ENCODE results near the gene HYLS1. TPM values are rescaled to one million over a fixed set of nuclear protein-coding genes. Genes with fewer than 3 reads are reported as not detected.

HYLS1 gene
- total RNA-seq, 6 experiments from 2014 or later = 5.7 to 13.5 (median 12.7) TPM

DNA sequence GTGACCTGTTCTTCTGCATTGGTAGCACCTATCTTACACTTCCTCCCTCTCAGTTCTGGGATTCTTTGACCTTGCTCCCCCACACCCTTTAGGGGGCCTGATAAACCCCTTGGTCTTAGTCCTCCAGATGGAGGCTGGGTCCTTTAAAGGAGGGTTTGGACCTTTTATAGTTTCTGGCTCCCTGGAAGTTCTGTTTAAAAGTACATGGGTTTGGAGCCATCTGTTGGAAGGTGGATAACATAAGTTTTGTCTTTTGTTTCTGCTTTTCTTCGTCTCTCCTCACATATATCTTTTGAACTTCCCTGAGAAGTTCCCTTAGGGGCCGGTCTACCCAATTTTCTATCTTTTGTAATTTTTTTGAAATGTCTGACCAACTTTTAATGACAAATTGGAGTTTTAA lies 17.9 kb upstream of the HYLS1 start:
- TF ChIP-seq, protein P1, sequence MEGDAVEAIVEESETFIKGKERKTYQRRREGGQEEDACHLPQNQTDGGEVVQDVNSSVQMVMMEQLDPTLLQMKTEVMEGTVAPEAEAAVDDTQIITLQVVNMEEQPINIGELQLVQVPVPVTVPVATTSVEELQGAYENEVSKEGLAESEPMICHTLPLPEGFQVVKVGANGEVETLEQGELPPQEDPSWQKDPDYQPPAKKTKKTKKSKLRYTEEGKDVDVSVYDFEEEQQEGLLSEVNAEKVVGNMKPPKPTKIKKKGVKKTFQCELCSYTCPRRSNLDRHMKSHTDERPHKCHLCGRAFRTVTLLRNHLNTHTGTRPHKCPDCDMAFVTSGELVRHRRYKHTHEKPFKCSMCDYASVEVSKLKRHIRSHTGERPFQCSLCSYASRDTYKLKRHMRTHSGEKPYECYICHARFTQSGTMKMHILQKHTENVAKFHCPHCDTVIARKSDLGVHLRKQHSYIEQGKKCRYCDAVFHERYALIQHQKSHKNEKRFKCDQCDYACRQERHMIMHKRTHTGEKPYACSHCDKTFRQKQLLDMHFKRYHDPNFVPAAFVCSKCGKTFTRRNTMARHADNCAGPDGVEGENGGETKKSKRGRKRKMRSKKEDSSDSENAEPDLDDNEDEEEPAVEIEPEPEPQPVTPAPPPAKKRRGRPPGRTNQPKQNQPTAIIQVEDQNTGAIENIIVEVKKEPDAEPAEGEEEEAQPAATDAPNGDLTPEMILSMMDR (IDR thresholded peaks at IDR 0.05) = peak; percentile 32; the same call in 1 of the 2 replicates
- Mint-ChIP-seq H3K27me3 (ENCODE audit: insufficient read depth) (peaks cover 1% of the 10 kb centered on the region; the same call in 1 of the 2 replicates), H3K4me3 (no peak overlapping the region), H3K4me1 (ENCODE audit: low read depth) (no peaks in the 10 kb centered on the region), H3K9me3 (peaks cover 15% of the 10 kb centered on the region; the same call in 1 of the 2 replicates), H3K27ac (no peak overlapping the region), H3K36me3 (ENCODE audit: low read depth) (no peaks in the 10 kb centered on the region)
- DNase-seq = no peak

DNA sequence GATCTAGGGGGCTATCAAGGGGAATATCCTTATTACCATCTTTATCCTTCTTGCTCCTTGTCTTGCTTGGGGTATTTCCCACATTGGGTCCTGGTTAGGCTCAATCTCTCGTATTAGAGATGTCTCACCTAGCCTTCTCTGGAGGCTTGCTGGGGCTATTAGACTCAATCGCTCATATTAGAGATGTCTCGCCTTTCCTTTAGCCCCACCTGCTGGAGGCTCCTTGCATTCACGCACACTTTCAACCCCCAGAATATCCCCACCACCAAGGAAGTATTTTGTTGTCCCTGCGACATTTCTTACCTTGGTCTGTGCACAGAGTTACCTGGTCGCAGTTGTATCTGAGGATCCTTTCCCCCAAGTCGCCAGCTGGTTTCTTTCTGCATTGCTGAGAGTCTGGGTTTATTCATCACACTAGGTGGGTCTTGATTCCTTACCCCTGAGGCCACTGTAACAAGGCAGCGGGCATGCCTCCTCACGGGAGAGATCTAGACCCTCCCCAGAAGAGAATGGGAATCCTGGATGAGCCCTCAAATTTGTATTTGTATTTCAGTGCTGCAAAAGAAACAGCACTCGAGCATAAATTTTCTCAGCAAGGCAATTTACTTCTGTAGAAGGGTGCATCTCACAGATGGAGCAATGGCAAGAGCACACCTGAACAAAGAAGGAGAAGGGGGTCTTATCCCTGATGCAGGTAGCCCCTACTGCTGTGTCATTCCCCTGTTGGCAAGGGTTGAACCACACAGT lies 15.9 kb upstream of the HYLS1 start:
- TF ChIP-seq, protein P1 (IDR thresholded peaks at IDR 0.05) = peak; percentile 76
- Mint-ChIP-seq H3K27ac (no peak overlapping the region), H3K36me3 (ENCODE audit: low read depth) (no peaks in the 10 kb centered on the region), H3K27me3 (ENCODE audit: insufficient read depth) (peaks cover 1% of the 10 kb centered on the region; the same call in 1 of the 2 replicates), H3K4me1 (ENCODE audit: low read depth) (no peaks in the 10 kb centered on the region), H3K4me3 (no peak overlapping the region), H3K9me3 (peaks cover 10% of the 10 kb centered on the region; the same call in 1 of the 2 replicates)
- DNase-seq = peak; percentile 16

DNA sequence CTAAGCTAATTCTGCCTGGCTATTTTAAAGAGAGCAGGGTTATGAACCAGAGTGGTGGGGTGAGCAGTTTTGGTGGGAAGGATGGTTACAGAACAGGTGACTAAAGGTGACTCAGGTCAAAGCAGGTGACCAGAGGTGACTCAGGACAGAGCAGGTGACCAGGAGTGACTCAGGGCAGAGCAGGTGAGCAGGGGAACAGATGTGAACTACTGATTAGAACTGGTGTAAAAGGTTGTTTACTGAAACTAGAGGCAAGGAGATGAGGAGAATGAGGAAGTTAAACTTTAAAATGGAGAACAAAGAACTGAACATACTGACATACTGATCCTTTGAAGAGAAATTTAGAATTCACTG lies 15.4 kb upstream of the HYLS1 start:
- no peaks in the 10 kb centered on the region for H3K36me3 Mint-ChIP-seq (ENCODE audit: low read depth)
- H3K27me3 Mint-ChIP-seq (ENCODE audit: insufficient read depth) = peaks cover 1% of the 10 kb centered on the region; the same call in 1 of the 2 replicates
- no peak overlapping the region for H3K27ac Mint-ChIP-seq
- DNase-seq = no peak
- H3K4me3 Mint-ChIP-seq = no peak overlapping the region
- no peaks in the 10 kb centered on the region for H3K4me1 Mint-ChIP-seq (ENCODE audit: low read depth)
- H3K9me3 Mint-ChIP-seq = peaks cover 10% of the 10 kb centered on the region; the same call in 1 of the 2 replicates
- TF ChIP-seq, protein P1 (IDR thresholded peaks at IDR 0.05) = no peak

DNA sequence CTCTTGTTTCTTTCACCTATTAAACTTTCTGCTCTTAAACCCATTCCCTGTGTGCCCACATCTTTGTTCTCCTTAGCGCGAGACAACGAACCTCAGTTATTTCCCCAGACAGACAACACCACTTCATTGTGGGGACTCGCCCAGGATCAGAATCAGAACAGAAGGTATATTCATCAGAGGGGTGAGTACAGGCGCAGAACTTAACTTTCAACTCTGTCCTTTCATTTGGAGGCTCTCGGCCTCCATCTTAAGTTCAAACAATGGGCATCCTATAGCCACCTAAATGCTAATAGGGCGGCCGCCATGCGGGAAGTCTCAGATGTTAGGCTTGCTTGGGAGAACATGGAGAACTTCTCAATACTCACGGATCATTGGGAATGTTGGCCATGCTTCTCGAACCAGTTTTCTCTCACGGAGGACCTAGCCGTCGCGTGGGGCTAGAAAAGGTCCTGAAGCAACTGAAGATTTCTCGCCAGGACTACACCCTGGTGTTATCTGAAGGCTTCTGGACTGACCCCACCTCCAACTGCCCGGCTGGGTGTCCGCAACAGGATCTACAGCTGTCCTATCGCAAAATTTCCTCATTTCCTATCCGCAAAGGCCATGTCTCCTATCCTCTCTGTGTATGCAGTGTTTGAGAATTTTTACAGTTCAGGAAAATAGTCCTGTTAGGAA lies 13.4 kb upstream of the HYLS1 start:
- no peaks in the 10 kb centered on the region for H3K4me1 Mint-ChIP-seq (ENCODE audit: low read depth)
- H3K4me3 Mint-ChIP-seq = no peak overlapping the region; the same call in 1 of the 2 replicates
- no peak for DNase-seq
- H3K27ac Mint-ChIP-seq = no peak overlapping the region
- peaks cover 10% of the 10 kb centered on the region; the same call in 1 of the 2 replicates for H3K9me3 Mint-ChIP-seq
- H3K27me3 Mint-ChIP-seq (ENCODE audit: insufficient read depth) = peaks cover 1% of the 10 kb centered on the region; the same call in 1 of the 2 replicates
- H3K36me3 Mint-ChIP-seq (ENCODE audit: low read depth) = no peaks in the 10 kb centered on the region
- TF ChIP-seq, protein P1 (IDR thresholded peaks at IDR 0.05) = no peak

DNA sequence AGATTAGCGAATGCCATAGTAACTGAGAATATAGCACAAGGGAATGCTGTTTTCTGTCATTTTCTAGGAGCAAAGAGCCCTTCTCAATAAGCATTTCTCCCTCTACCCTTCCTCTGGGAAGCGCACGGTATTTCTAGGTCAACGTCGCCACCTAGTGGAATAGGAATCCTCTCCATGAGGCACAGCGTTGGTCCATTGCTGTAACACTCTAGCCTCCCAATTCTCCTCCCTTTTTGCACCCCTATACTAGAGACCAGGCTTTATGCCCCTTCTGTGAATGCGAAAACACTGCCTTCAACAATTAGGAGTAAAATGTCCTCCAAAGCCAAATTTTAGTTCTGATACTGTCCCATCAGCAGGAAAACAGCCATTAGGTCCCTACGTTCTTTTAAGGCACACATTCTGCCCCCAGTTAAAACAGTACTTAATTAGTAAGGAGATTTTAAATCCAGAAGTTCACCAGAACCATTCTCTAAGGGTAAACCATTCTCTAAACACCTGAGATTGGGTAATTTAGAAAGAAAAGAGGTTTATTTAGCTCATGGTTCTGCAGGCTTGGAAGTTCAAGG lies 12.8 kb upstream of the HYLS1 start:
- Mint-ChIP-seq H3K27ac (no peak overlapping the region), H3K4me3 (no peak overlapping the region; the same call in 1 of the 2 replicates), H3K36me3 (ENCODE audit: low read depth) (no peaks in the 10 kb centered on the region), H3K9me3 (peaks cover 10% of the 10 kb centered on the region; the same call in 1 of the 2 replicates), H3K27me3 (ENCODE audit: insufficient read depth) (peaks cover 1% of the 10 kb centered on the region; the same call in 1 of the 2 replicates), H3K4me1 (ENCODE audit: low read depth) (no peaks in the 10 kb centered on the region)
- peak; percentile 59 for DNase-seq
- TF ChIP-seq, protein P1 (IDR thresholded peaks at IDR 0.05) = peak; percentile 89

Data from HFFc6 (cell line).